NCI-H69 (cell line): Measurements from ENCODE around the gene SCN4B.
A peak's percentile ranks its signal among the peaks of the same experiment; 100 is the strongest.

ENCODE experiments used
- DNase-seq: peaks from one replicate; lab custom pipeline; 2025; lab: John Stamatoyannopoulos, UW

Gene SCN4B

GRCh38 chr11:118152020-118152551 lies 537 bp downstream of the SCN4B start:
- peak; percentile 42 for DNase-seq

- DNase-seq: no peak
Observed at GRCh38 chr11:118151431-118151830, 1.2 kb downstream of the SCN4B start.

- DNase-seq: peak; percentile 51
Observed at GRCh38 chr11:118149493-118149892, 3.1 kb downstream of the SCN4B start.

GRCh38 chr11:118148856-118149255 lies 3.8 kb downstream of the SCN4B start:
- DNase-seq: no peak

- no peak for DNase-seq
Observed at GRCh38 chr11:118148240-118148639, 4.4 kb downstream of the SCN4B start.

GRCh38 chr11:118147502-118147901 lies 5.1 kb downstream of the SCN4B start:
- peak; percentile 33 for DNase-seq

GRCh38 chr11:118146554-118146953 lies 6.1 kb downstream of the SCN4B start:
- DNase-seq: no peak

GRCh38 chr11:118145285-118146227 lies 7.1 kb downstream of the SCN4B start:
- peak; percentile 95 for DNase-seq

- DNase-seq: peak; percentile 40
Observed at GRCh38 chr11:118144301-118145268, 8.0 kb downstream of the SCN4B start.

- DNase-seq: no peak
Observed at GRCh38 chr11:118143661-118144185, 8.9 kb downstream of the SCN4B start.

- peak; percentile 50 for DNase-seq
Observed at GRCh38 chr11:118142809-118143208, 9.8 kb downstream of the SCN4B start.

- DNase-seq: peak; percentile 17
Observed at GRCh38 chr11:118142081-118142480, 10.5 kb downstream of the SCN4B start.

- peak; percentile 11 for DNase-seq
Observed at GRCh38 chr11:118139578-118139977, 13.0 kb downstream of the SCN4B start.

- peak; percentile 18 for DNase-seq
Observed at GRCh38 chr11:118138839-118139420, 13.7 kb downstream of the SCN4B start.

- no peak for DNase-seq
Observed at GRCh38 chr11:118136801-118137200, 15.8 kb downstream of the SCN4B start.

GRCh38 chr11:118136341-118136740 lies 16.3 kb downstream of the SCN4B start:
- DNase-seq: no peak

GRCh38 chr11:118135796-118136165 lies 16.8 kb downstream of the SCN4B start:
- DNase-seq: no peak

GRCh38 chr11:118135051-118135795 lies 17.4 kb downstream of the SCN4B start:
- no peak for DNase-seq

- DNase-seq: no peak
Observed at GRCh38 chr11:118133816-118134215, 18.8 kb downstream of the SCN4B start.

- DNase-seq: no peak
Observed at GRCh38 chr11:118132385-118133151, 20.1 kb downstream of the SCN4B start.
